Gastroesophageal sphincter (tissue), 4 donors: Measurements from ENCODE around the gene C3orf62. TPM values are rescaled to one million over a fixed set of nuclear protein-coding genes. Genes with fewer than 3 reads are reported as not detected.

Source experiments
- ATAC-seq: fragments of 150-250 bp; one replicate; pipeline ENCODE4 v1.9.1; 2016; ENCODE audit warnings: mild to moderate bottlenecking, moderate library complexity
- H3K27ac ChIP-seq, 4 donors: fragments of 200-600 bp; sonication (generic) in 3 of 4; 1 replicate in 3 of 4; 2 replicates in 1 of 4; pipeline ENCODE4 v1.5.1; 2016 to 2019
- H3K27me3 ChIP-seq: fragments of 200-600 bp; sonication (generic); one replicate; pipeline ENCODE4 v1.5.1; 2019
- H3K36me3 ChIP-seq, 2 donors: fragments of 200-600 bp; sonication (generic); one replicate each; pipeline ENCODE4 v1.5.1; 2019; ENCODE audit warnings: control low read depth in 1 of 2
- H3K4me1 ChIP-seq, 3 donors: fragments of 200-600 bp; sonication (generic); 1 replicate in 2 of 3; 2 replicates in 1 of 3; pipeline ENCODE4 v1.5.1; 2016 to 2019; ENCODE audit warnings: control low read depth in 2 of 3
- H3K4me3 ChIP-seq, 2 donors: fragments of 200-600 bp; sonication (generic); one replicate each; pipeline ENCODE4 v1.5.1; 2019; ENCODE audit warnings: mild to moderate bottlenecking in 1 of 2, moderate library complexity in 1 of 2
- H3K9me3 ChIP-seq, 3 donors: fragments of 200-600 bp; sonication (generic); one replicate each; pipeline ENCODE4 v1.5.1; 2017 to 2019; ENCODE audit warnings: control low read depth in 2 of 3
- EP300 ChIP-seq: sonication (generic); formaldehyde crosslinking; IDR thresholded peaks from one replicate; pipeline ENCODE4 v1.6.1; 2017; ENCODE audit warnings: antibody characterized with exemption, mild to moderate bottlenecking
- POLR2A ChIP-seq, 2 donors: fragments of 450-650 bp; IDR thresholded peaks; one replicate each; pipeline ENCODE4 v1.6.1; 2017; ENCODE audit warnings: antibody characterized with exemption in 2 of 2, mild to moderate bottlenecking in 2 of 2, moderate library complexity in 1 of 2
- POLR2AphosphoS5 ChIP-seq: sonication (generic); formaldehyde crosslinking; IDR thresholded peaks from one replicate; pipeline ENCODE4 v1.6.1; 2017; ENCODE audit warnings: antibody characterized with exemption
- WGBS, 2 donors: methylation state at CpG; one replicate each; pipeline ENCODE4 v1.1.5; 2018; ENCODE audit warnings: low coverage in 1 of 2; 5-methylcytosine and 5-hydroxymethylcytosine counted together
- total RNA-seq, 4 donors: library from RNA; depleted of rRNA; stranded (reverse); fragments of >200 nt; gene quantifications; one replicate each; pipeline ENCODE4 v1.1.0, GENCODE V29; 2016
- TF ChIP-seq, protein P1 (sequence below), 4 experiments: fragments of 200-600 bp in 2 of 4; fragments of 450-650 bp in 2 of 4; sonication (generic) in 1 of 4; IDR thresholded peaks; one replicate each; pipeline ENCODE4 v1.5.1; 2017 to 2019; ENCODE audit warnings: antibody characterized with exemption in 4 of 4, mild to moderate bottlenecking in 2 of 4, moderate library complexity in 2 of 4

C3orf62 gene
- total RNA-seq = 10 to 100 TPM in 1 of 4 donors, 1 to 10 TPM in 3; 3.5 to 14.9 (median 4.2) TPM

DNA sequence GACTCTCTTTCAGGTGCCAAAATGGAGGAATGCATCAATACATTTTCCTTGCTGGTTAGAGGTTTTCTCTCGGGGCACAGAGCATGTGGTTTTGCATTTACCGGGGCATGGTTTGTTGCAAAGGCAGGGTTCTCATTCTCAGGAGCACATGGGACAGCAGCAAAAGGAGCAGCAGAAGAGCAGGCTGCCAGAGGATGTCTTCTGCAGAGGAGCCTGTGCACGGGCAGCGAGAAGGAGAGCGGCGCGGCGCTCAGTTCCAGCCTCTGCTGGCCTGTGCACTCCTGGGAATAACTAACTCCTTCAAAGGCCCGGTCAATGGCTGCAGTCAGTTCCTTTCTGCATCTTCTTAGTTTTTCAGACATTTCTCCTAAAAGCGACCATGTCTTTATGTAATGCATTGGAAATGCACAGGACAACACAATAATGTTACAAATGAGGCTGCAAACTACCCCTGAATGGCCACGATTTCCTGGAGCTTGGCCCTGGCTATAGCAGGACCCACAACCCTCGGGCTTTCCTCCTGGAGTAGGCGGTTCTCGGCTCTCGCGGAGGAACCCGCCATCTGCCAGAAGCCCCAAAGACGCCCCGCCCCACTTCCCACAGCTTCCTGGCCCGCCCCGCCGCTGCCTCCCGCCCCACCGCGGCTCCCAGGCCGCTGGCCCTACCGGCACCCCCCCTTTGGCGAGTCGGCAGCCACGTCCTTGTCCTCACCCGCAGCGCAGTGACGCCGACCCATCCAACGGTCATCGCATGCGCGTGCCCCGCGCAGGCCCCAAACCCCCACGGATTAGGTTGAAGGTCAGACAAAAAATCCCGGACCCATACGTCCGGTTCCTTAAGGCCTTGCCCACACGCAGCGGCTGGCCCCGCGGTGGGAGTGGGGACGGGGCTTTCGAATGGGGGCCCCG, at the start of gene C3orf62:
TSS of gene C3orf62 (minus strand) at position 758 of the 908 bp plus-strand sequence. CDS start at position 398, 360 bp downstream.
- H3K27me3 ChIP-seq = no peaks in the 10 kb centered on the region
- H3K4me1 ChIP-seq = peaks cover 6 to 48% (median 11%) of the 10 kb centered on the region in 3 donors
- TF ChIP-seq, protein P1, sequence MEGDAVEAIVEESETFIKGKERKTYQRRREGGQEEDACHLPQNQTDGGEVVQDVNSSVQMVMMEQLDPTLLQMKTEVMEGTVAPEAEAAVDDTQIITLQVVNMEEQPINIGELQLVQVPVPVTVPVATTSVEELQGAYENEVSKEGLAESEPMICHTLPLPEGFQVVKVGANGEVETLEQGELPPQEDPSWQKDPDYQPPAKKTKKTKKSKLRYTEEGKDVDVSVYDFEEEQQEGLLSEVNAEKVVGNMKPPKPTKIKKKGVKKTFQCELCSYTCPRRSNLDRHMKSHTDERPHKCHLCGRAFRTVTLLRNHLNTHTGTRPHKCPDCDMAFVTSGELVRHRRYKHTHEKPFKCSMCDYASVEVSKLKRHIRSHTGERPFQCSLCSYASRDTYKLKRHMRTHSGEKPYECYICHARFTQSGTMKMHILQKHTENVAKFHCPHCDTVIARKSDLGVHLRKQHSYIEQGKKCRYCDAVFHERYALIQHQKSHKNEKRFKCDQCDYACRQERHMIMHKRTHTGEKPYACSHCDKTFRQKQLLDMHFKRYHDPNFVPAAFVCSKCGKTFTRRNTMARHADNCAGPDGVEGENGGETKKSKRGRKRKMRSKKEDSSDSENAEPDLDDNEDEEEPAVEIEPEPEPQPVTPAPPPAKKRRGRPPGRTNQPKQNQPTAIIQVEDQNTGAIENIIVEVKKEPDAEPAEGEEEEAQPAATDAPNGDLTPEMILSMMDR (IDR thresholded peaks at IDR 0.05) = no peak
- TF ChIP-seq POLR2A (IDR thresholded peaks at IDR 0.05) (peak; percentile 49 to 61), POLR2AphosphoS5 (peak; percentile 79), EP300 (no peak)
- H3K27ac ChIP-seq = peak within 1 kb of the TSS; percentile 91 to 97 (median 94)
- H3K36me3 ChIP-seq = peaks cover 0 to 33% of the 10 kb centered on the region in 2 donors
- peak within 1 kb of the TSS; percentile 49 to 61 for H3K4me3 ChIP-seq
- ATAC-seq = peak; percentile 95
- 0 to 2% methylated on average over 6 to 7 of the region's 51 CpGs for WGBS, 2 donors
- no peaks in the 10 kb centered on the region for H3K9me3 ChIP-seq

DNA sequence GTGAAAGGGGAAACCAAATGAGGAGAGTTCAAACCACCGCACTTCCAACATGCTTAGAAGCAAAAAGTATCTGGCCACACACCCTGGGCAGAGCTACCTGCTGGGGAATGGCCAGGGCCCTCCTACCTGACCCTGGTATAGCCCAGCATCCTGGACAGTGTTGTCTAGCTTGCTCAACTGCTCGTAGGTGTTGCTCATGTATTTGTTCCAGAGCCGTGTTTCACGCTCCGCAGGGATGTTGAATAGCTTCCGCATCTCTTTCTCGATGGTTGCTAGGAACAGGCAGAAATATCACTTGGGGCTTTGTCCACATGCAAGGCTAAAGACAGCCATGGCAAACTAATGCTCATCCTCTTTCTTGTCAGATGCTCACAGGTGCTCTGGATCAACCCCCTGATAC, 47.7 kb upstream of the C3orf62 start:
- ATAC-seq = no peak
- TF ChIP-seq POLR2A (IDR thresholded peaks at IDR 0.05) (no peak), EP300 (no peak), POLR2AphosphoS5 (no peak)
- TF ChIP-seq, protein P1 (IDR thresholded peaks at IDR 0.05) = no peak
- 90 to 100% methylated on average over 1 to 5 of the region's 7 CpGs for WGBS, 2 donors

GRCh38 chr3:49316696-49317457, 39.8 kb upstream of the C3orf62 start:
- H3K4me1 ChIP-seq = no peaks in the 10 kb centered on the region
- H3K27ac ChIP-seq = peak overlapping the region in 1 of 4 donors; percentile 41
- peaks cover 0 to 99% of the 10 kb centered on the region in 2 donors for H3K36me3 ChIP-seq
- 61 to 81% methylated on average over 3 to 12 of the region's 16 CpGs for WGBS, 2 donors
- H3K9me3 ChIP-seq = no peaks in the 10 kb centered on the region
- no peak for TF ChIP-seq EP300
- TF ChIP-seq, protein P1 (IDR thresholded peaks at IDR 0.05) = no peak
- TF ChIP-seq POLR2A (IDR thresholded peaks at IDR 0.05) = no peak
- no peaks in the 10 kb centered on the region for H3K27me3 ChIP-seq
- ATAC-seq = peak; percentile 22
- H3K4me3 ChIP-seq = no peak overlapping the region

More for the DNA sequence above, 47.7 kb upstream of the C3orf62 start:
- Histone ChIP-seq H3K27me3 (no peaks in the 10 kb centered on the region), H3K36me3 (peaks cover 4 to 100% of the 10 kb centered on the region in 2 donors), H3K4me3 (no peak overlapping the region), H3K4me1 (no peaks in the 10 kb centered on the region), H3K27ac (no peak overlapping the region), H3K9me3 (no peaks in the 10 kb centered on the region)

- no peak for ATAC-seq
- Histone ChIP-seq H3K27ac (no peak overlapping the region), H3K9me3 (no peaks in the 10 kb centered on the region), H3K27me3 (no peaks in the 10 kb centered on the region), H3K4me1 (no peaks in the 10 kb centered on the region), H3K4me3 (no peak overlapping the region), H3K36me3 (peaks cover 0 to 99% of the 10 kb centered on the region in 2 donors)
- TF ChIP-seq POLR2A (IDR thresholded peaks at IDR 0.05) (no peak), EP300 (no peak), POLR2AphosphoS5 (no peak)
- TF ChIP-seq, protein P1 (IDR thresholded peaks at IDR 0.05) = no peak
- 86 to 100% methylated on average over 1 of the region's 1 CpG for WGBS, 2 donors
Observed at GRCh38 chr3:49313896-49314688, 37.1 kb upstream of the C3orf62 start.
